Measurements from ENCODE around the gene GPLD1.

DNA sequence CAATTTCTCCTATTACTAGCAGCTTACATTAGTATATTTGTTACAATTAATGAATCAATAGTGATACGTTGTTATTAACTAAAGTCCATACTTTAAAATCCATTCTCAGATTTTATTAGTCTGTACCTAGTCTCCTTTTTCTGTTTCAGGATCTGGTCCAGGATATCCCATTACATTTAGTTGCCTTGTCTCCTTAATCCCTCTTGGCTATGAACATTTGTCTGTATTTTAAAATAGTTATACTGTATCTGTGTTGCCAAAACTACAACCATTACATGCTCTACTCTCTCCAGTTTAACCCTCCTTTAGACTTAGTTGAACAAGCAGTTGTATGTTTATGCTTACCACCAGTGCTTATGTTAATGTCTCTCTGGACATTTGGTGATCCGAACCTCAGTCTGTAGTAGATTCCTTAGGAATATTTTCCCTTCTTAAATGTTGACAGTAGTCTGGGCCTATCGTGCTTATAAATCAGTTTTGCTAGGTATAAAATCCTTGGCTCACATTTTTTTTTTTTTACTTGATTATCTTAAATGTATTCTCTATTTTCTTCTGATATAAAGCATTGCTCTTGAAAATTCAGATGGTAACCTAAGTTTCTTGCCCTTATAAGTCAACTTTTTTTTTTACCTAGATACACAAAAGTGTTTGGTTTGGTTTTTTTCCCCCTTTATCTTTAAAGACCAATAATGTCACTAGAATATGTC lies 17.6 kb upstream of the GPLD1 start:
- TF ChIP-seq POLR2AphosphoS5 (IDR thresholded peaks at IDR 0.05; ENCODE audit: low read depth, low read length) (no peak), POLR2A (IDR thresholded peaks at IDR 0.05; ENCODE audit: low read depth, low read length) (no peak)
